Prostate gland (tissue), 2 donors: ENCODE results near the gene FRMD3. TPM values are rescaled to one million over a fixed set of nuclear protein-coding genes. Genes with fewer than 3 reads are reported as not detected.

Experiments
- DNase-seq: peaks from one replicate; pipeline ENCODE4 v3.0.0-alpha.2; 2019; ENCODE audit warnings: low spot score
- H3K27ac ChIP-seq, 2 donors: fragments of 200-600 bp; sonication (generic); 2 replicates each; pipeline ENCODE4 v1.5.1; 2017 to 2019
- H3K27me3 ChIP-seq: fragments of 200-600 bp; sonication (generic); replicated peaks from 2 replicates; pipeline ENCODE4 v1.5.1; 2019; ENCODE audit not compliant: insufficient read depth
- H3K36me3 ChIP-seq, 2 donors: fragments of 200-600 bp; sonication (generic); 1 replicate in 1 of 2; 2 replicates in 1 of 2; pipeline versions ENCODE4 v1.5.1 to v1.8.1; 2017 to 2019
- H3K4me1 ChIP-seq: fragments of 200-600 bp; sonication (generic); replicated peaks from 2 replicates; pipeline ENCODE4 v1.5.1; 2019
- H3K4me3 ChIP-seq, 2 donors: fragments of 200-600 bp; sonication (generic); 2 replicates each; pipeline ENCODE4 v1.5.1; 2017 to 2019
- H3K9me3 ChIP-seq: fragments of 200-600 bp; sonication (generic); 2 replicates; pipeline ENCODE4 v1.5.1; 2017
- POLR2A ChIP-seq: fragments of 450-650 bp; IDR thresholded peaks from one replicate; pipeline ENCODE4 v1.6.1; 2016; ENCODE audit warnings: antibody characterized with exemption, mild to moderate bottlenecking
- POLR2AphosphoS5 ChIP-seq: sonication (generic); formaldehyde crosslinking; IDR thresholded peaks from one replicate; pipeline ENCODE4 v1.6.1; 2017; ENCODE audit warnings: antibody characterized with exemption
- WGBS: methylation state at CpG from one replicate; pipeline ENCODE4 v1.1.5; 2018; 5-methylcytosine and 5-hydroxymethylcytosine counted together
- intact Hi-C: fragments of 100-400 bp; cut with DNase I; formaldehyde crosslinking; loops from one replicate; pipeline ENCODE4 v1.14.2; 2022
- total RNA-seq, 2 donors: library from RNA; depleted of rRNA; stranded (reverse); fragments of >200 nt; gene quantifications; one replicate each; pipeline ENCODE4 v1.1.0, GENCODE V29; 2016
- TF ChIP-seq, protein P1 (sequence below), 4 experiments: fragments of 200-600 bp in 2 of 4; fragments of 450-650 bp in 2 of 4; sonication (generic) in 2 of 4; IDR thresholded peaks; 1 replicate in 3 of 4; 2 replicates in 1 of 4; pipeline ENCODE4 v1.5.1; 2016 to 2019; ENCODE audit warnings: antibody characterized with exemption in 4 of 4, mild to moderate bottlenecking in 2 of 4, moderate library complexity in 2 of 4

FRMD3 gene
- total RNA-seq, 2 donors from 2014 or later: 2.3 to 3.4 TPM

DNA sequence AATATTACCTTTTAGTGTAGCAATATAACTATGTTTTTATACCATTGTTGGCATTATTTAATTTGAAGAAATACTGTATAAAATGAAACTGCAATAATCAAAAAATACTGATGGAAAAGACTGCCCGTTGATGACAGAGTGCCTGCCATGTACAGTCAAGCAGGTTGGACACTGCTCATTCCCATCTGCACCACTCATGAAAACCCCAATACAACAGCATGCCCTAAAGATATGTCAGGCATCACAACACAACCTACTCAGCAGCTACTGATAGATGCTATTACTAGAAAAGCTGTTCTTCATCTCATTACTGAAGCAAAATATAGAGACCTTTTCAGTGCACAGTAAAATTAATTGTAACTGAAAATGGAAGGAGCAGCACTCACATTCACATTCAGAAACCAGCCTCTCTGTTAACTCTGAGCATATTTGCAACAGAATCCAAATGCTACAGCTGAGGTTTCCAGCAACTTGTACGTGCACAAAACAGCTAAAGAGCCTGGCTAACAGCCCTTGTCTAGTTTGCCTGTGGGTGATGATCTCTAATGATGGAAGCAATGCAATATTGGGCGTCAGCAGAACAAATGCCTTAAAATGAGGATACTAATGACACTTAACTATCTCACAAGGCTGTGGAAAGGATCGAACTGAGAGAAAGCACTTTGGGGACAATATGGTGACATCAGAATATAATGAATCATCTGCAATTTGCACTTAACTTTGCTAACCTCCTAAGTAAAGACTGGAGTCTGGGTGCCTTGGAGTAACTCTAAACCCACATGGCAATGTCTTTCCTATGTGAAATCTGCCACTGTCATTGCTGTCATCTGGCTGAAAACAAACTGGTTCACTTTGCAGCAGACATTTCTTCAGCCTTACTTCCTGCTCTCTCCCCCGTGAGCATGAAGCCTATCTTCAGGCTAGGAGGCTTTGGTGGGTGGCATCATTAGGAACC, 280.0 kb downstream of the FRMD3 start:
- DNase-seq: no peak
- Histone ChIP-seq H3K27ac (no peak overlapping the region), H3K36me3 (no peaks in the 10 kb centered on the region), H3K4me3 (no peak overlapping the region), H3K4me1 (no peaks in the 10 kb centered on the region), H3K9me3 (no peaks in the 10 kb centered on the region), H3K27me3 (no peaks in the 10 kb centered on the region)
- TF ChIP-seq, protein P1, sequence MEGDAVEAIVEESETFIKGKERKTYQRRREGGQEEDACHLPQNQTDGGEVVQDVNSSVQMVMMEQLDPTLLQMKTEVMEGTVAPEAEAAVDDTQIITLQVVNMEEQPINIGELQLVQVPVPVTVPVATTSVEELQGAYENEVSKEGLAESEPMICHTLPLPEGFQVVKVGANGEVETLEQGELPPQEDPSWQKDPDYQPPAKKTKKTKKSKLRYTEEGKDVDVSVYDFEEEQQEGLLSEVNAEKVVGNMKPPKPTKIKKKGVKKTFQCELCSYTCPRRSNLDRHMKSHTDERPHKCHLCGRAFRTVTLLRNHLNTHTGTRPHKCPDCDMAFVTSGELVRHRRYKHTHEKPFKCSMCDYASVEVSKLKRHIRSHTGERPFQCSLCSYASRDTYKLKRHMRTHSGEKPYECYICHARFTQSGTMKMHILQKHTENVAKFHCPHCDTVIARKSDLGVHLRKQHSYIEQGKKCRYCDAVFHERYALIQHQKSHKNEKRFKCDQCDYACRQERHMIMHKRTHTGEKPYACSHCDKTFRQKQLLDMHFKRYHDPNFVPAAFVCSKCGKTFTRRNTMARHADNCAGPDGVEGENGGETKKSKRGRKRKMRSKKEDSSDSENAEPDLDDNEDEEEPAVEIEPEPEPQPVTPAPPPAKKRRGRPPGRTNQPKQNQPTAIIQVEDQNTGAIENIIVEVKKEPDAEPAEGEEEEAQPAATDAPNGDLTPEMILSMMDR (IDR thresholded peaks at IDR 0.05): no peak
- TF ChIP-seq POLR2A: no peak
- no peak for TF ChIP-seq POLR2AphosphoS5
- 77% methylated on average over 5 of the region's 5 CpGs for WGBS
- intact Hi-C loops: no loop called here

DNA sequence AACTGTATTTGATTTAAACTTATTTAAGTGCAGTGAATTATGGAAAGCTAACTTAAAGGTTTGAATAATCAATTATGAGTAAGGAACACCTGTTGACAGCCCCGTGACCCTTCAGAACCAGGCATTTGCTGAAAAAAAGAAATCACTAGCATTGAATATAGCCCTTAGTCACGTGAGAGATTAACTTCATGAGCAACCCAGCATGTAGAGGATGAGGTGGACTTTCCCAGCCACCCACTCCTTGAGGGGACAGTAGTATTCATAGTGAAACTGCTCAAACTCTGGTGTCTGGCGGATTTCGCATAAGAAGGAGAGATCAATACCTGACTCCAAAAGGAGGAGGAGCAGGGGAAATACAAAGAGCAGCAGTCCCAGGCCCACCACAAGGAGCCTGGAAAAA, 290.5 kb downstream of the FRMD3 start:
- no peak for DNase-seq

DNA sequence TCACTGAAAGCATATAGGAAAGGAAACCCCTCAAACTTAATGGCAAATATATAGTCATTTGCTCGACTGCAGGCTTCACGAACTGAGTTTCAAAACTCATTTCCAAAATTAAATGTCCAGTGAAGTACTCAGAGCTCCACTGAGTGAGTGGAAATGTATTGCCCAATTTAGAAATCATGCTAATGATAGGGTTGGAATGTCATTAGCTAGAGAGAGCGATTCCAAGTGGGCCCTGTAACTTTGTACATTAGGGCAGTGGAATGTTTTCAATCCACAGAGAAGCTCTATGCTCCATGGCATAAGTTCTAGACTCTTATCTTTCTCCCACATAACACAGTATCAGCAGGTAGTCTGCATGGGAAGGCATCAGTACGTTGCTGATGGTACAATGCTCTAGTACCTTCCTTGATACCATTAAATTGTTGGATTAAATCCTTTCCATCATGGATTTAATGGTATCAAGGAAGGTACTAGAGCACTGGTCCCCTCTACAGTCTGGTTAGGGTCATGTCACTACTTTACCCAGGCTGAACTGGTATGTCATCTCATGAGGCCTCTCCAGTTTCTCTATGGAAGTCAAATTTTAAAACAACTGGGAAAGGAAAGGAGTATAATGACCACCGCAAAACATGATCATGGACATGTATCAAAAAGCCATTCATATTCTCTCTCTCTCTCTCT, 292.1 kb downstream of the FRMD3 start:
- DNase-seq: no peak
- intact Hi-C loops: no loop called here
- no peaks in the 10 kb centered on the region for H3K36me3 ChIP-seq
- H3K27me3 ChIP-seq: no peaks in the 10 kb centered on the region
- no peak overlapping the region for H3K27ac ChIP-seq
- H3K9me3 ChIP-seq: no peaks in the 10 kb centered on the region
- H3K4me3 ChIP-seq: no peak overlapping the region
- WGBS: 74% methylated on average over 5 of the region's 5 CpGs
- TF ChIP-seq POLR2A (no peak), POLR2AphosphoS5 (no peak)
- TF ChIP-seq, protein P1 (IDR thresholded peaks at IDR 0.05): no peak
- H3K4me1 ChIP-seq: no peaks in the 10 kb centered on the region

More for the DNA sequence above, 290.5 kb downstream of the FRMD3 start:
- Histone ChIP-seq H3K4me1 (no peaks in the 10 kb centered on the region), H3K36me3 (no peaks in the 10 kb centered on the region), H3K27ac (no peak overlapping the region), H3K27me3 (no peaks in the 10 kb centered on the region), H3K4me3 (no peak overlapping the region), H3K9me3 (no peaks in the 10 kb centered on the region)
- TF ChIP-seq POLR2AphosphoS5: no peak
- TF ChIP-seq, protein P1 (IDR thresholded peaks at IDR 0.05): no peak
- no peak for TF ChIP-seq POLR2A
- 74% methylated on average over 4 of the region's 4 CpGs for WGBS
- intact Hi-C loops: no loop called here

DNA sequence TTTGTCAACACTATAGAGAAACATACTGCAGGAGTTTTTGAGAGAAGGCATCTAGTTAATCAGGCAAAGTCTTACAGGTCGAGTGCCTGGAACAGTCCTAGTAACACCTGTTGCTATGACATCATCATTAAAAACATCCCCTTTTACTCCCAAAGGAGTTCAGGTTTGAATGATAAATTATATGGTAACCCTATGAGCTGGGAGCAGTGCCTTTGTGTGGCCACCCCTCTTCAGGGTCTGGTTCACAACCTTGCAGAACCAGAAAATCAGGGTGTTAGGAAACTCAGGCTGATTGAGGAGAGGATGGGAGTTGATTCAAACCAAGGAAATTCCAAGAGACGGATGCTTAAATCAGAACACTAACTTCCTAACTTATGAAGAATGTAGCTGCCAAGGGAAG, 296.1 kb downstream of the FRMD3 start:
- Histone ChIP-seq H3K4me3 (no peak overlapping the region), H3K36me3 (no peaks in the 10 kb centered on the region), H3K27ac (no peak overlapping the region), H3K27me3 (no peaks in the 10 kb centered on the region), H3K4me1 (no peaks in the 10 kb centered on the region), H3K9me3 (no peaks in the 10 kb centered on the region)
- no peak for DNase-seq
- 62% methylated on average over 2 of the region's 2 CpGs for WGBS
- TF ChIP-seq POLR2AphosphoS5: no peak
- TF ChIP-seq POLR2A: no peak
- TF ChIP-seq, protein P1 (IDR thresholded peaks at IDR 0.05): no peak
- intact Hi-C loops: no loop called here
